RWPE1 (cell line): ENCODE measurements around the gene CEP170.
"Not testable (repeated sequence)": the region's sequence is repeated elsewhere in the genome, so short reads cannot be mapped to it uniquely, and the experiment has no call there.

ENCODE experiments used
- CTCF ChIA-PET: fragments of 350-600 bp; sonication (Branson Sonifier 250); formaldehyde crosslinking; extraction: SDS; loops from one replicate; lab custom pipeline; 2021; lab: Yijun Ruan, JAX
- POLR2A ChIA-PET: fragments of 400-600 bp; formaldehyde crosslinking; extraction: SDS; loops from one replicate; lab custom pipeline; 2020; ENCODE audit warnings: antibody characterized with exemption; ENCODE audit not compliant: low non-redundant PET; lab: Yijun Ruan, JAX
- DNase-seq: peaks from one replicate; pipeline ENCODE4 v3.0.0; 2012; ENCODE audit warnings: low spot score
- H3K27ac ChIP-seq: fragments of 450-650 bp; 2 replicates; pipeline ENCODE4 v1.5.1; 2017
- CTCF ChIP-seq: fragments of 450-650 bp; conservative IDR thresholded peaks from 2 replicates; pipeline ENCODE4 v1.5.1; 2017; ENCODE audit warnings: low read depth, mild to moderate bottlenecking

The CEP170 gene

GRCh38 chr1:243179720-243180119 lies 75.4 kb downstream of the CEP170 start:
- ChIA-PET CTCF (no interaction called here), POLR2A (no interaction called here)
- TF ChIP-seq CTCF: no peak
- no peak for DNase-seq
- no peak overlapping the region for H3K27ac ChIP-seq

- DNase-seq, CTCF ChIA-PET, POLR2A ChIA-PET, H3K27ac ChIP-seq: not testable (repeated sequence)
Measured at GRCh38 chr1:243177792-243178191, 77.3 kb downstream of the CEP170 start.

- DNase-seq, POLR2A ChIA-PET, H3K27ac ChIP-seq: not testable (repeated sequence)
- CTCF ChIA-PET: interaction anchor here (0.6 kb wide), 1 partner anchor 102 kb away, joined by 3 read pairs; no protein-coding TSS in a partner anchor
Measured at GRCh38 chr1:243173758-243174369, 81.2 kb downstream of the CEP170 start.

GRCh38 chr1:243164911-243165310 lies 90.2 kb downstream of the CEP170 start:
- CTCF ChIA-PET, H3K27ac ChIP-seq, DNase-seq, POLR2A ChIA-PET: not testable (repeated sequence)

GRCh38 chr1:243150906-243151305 lies 104.2 kb downstream of the CEP170 start:
- POLR2A ChIA-PET, CTCF ChIA-PET, DNase-seq, H3K27ac ChIP-seq: not testable (repeated sequence)

GRCh38 chr1:243149120-243149519 lies 106.0 kb downstream of the CEP170 start:
- POLR2A ChIA-PET, H3K27ac ChIP-seq, DNase-seq, CTCF ChIA-PET: not testable (repeated sequence)

GRCh38 chr1:243147351-243147750 lies 107.7 kb downstream of the CEP170 start:
- CTCF ChIA-PET, H3K27ac ChIP-seq, POLR2A ChIA-PET, DNase-seq: not testable (repeated sequence)

GRCh38 chr1:243140498-243140897 lies 114.6 kb downstream of the CEP170 start:
- POLR2A ChIA-PET: not testable (repeated sequence)

GRCh38 chr1:243122876-243123409 lies 132.1 kb downstream of the CEP170 start:
- DNase-seq, CTCF ChIA-PET, POLR2A ChIA-PET, H3K27ac ChIP-seq: not testable (repeated sequence)

More at GRCh38 chr1:243140498-243140897, 114.6 kb downstream of the CEP170 start:
- 0 out of 2 replicates have a peak, but pooled peaks have one; percentile 12 for TF ChIP-seq CTCF
- CTCF ChIA-PET, DNase-seq, H3K27ac ChIP-seq: not testable (repeated sequence)

GRCh38 chr1:243121939-243122338 lies 133.1 kb downstream of the CEP170 start:
- CTCF ChIA-PET, POLR2A ChIA-PET: not testable (repeated sequence)

GRCh38 chr1:243118601-243119322 lies 136.3 kb downstream of the CEP170 start:
- POLR2A ChIA-PET, H3K27ac ChIP-seq, CTCF ChIA-PET, DNase-seq: not testable (repeated sequence)

More at GRCh38 chr1:243121939-243122338, 133.1 kb downstream of the CEP170 start:
- H3K27ac ChIP-seq, DNase-seq: not testable (repeated sequence)

GRCh38 chr1:243116187-243116586 lies 138.9 kb downstream of the CEP170 start:
- POLR2A ChIA-PET, CTCF ChIA-PET, H3K27ac ChIP-seq: not testable (repeated sequence)
- DNase-seq: peak; percentile 0

GRCh38 chr1:243114769-243115168 lies 140.3 kb downstream of the CEP170 start:
- DNase-seq, POLR2A ChIA-PET, CTCF ChIA-PET, H3K27ac ChIP-seq: not testable (repeated sequence)

GRCh38 chr1:243114059-243114713 lies 140.9 kb downstream of the CEP170 start:
- DNase-seq, H3K27ac ChIP-seq, POLR2A ChIA-PET, CTCF ChIA-PET: not testable (repeated sequence)
